ENCODE results near the gene EDEM2.
A peak's percentile ranks its signal among the peaks of the same experiment; 100 is the strongest.
"Not testable (repeated sequence)": the region's sequence is repeated elsewhere in the genome, so short reads cannot be mapped to it uniquely, and the experiment has no call there.

EDEM2 gene, protein sequence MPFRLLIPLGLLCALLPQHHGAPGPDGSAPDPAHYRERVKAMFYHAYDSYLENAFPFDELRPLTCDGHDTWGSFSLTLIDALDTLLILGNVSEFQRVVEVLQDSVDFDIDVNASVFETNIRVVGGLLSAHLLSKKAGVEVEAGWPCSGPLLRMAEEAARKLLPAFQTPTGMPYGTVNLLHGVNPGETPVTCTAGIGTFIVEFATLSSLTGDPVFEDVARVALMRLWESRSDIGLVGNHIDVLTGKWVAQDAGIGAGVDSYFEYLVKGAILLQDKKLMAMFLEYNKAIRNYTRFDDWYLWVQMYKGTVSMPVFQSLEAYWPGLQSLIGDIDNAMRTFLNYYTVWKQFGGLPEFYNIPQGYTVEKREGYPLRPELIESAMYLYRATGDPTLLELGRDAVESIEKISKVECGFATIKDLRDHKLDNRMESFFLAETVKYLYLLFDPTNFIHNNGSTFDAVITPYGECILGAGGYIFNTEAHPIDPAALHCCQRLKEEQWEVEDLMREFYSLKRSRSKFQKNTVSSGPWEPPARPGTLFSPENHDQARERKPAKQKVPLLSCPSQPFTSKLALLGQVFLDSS

DNA sequence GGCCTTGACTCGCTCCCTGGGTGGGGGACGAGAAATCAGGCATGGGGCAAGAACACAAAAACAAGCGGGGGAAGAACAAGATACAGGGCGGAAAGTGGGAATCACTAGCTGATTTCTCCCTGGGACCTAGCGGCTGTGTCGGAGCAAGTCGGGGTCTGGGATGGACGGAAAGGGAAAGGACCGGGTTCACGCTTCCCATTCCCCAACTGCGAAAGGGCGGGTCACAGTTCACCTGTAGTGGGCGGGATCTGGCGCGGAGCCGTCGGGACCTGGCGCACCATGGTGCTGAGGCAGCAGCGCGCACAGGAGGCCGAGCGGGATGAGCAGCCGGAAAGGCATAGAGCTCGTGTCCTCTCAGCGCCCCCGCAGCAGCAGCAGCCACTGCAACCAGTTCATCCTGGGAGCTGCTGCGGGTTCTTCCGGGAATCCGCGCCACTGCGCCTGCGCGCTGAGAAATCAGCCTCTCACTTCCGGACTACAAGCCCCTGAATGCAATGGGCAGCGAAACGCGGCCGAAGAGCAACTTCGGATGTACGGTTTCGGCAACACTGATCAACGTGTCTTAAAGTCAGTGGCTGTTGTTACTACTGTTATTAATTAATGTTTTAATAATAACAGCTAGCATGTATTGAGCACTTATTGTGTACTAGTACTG lies at the start of gene EDEM2:
Gene EDEM2 (minus strand): TSS at position 417 of the 655 bp plus-strand sequence. CDS start 78 bp downstream, at position 339.
- Histone ChIP-seq H3K4me1 (ENCODE audit: control insufficient read depth, insufficient read depth, low read length) (peaks cover 15% of the 10 kb centered on the region), H3K9me3 (ENCODE audit: control insufficient read depth, insufficient read depth, low read depth, low read length) (no peaks in the 10 kb centered on the region), H3K27me3 (ENCODE audit: control insufficient read depth, insufficient read depth, low read length) (no peaks in the 10 kb centered on the region), H3K27ac (ENCODE audit: low read depth, low read length) (peak within 1 kb of the TSS; percentile 42; the same call in 1 of the 2 replicates), H3K9ac (ENCODE audit: low read length) (peak within 1 kb of the TSS; percentile 85), H3K36me3 (ENCODE audit: control insufficient read depth, insufficient read depth, low read length) (peaks cover 22% of the 10 kb centered on the region; the same call in 1 of the 2 replicates), H3K4me3 (ENCODE audit: low read depth, low read length) (peak within 1 kb of the TSS; percentile 99)

DNA sequence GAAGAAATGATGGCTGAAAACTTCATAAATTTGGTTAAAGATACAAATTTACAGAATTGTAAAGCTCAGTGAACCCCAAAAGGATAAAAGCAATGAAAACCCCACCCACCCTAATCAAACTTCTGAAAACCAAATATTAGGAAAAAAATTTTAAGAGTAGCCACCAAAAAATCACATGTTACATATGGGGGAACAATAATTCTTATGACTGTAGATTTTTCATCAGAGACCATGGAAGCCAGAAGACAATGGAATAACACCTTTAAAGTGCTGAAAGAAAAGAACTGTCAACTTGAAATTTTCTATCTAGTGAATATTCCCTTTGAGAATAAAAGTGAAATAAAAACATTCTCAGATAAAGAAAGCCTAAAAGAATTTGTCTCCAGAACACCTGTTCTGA lies 49.2 kb upstream of the EDEM2 start:
- no peaks in the 10 kb centered on the region for H3K36me3 ChIP-seq (ENCODE audit: control insufficient read depth, insufficient read depth, low read length)
- peaks cover 39% of the 10 kb centered on the region for H3K9me3 ChIP-seq (ENCODE audit: control insufficient read depth, insufficient read depth, low read depth, low read length)

DNA sequence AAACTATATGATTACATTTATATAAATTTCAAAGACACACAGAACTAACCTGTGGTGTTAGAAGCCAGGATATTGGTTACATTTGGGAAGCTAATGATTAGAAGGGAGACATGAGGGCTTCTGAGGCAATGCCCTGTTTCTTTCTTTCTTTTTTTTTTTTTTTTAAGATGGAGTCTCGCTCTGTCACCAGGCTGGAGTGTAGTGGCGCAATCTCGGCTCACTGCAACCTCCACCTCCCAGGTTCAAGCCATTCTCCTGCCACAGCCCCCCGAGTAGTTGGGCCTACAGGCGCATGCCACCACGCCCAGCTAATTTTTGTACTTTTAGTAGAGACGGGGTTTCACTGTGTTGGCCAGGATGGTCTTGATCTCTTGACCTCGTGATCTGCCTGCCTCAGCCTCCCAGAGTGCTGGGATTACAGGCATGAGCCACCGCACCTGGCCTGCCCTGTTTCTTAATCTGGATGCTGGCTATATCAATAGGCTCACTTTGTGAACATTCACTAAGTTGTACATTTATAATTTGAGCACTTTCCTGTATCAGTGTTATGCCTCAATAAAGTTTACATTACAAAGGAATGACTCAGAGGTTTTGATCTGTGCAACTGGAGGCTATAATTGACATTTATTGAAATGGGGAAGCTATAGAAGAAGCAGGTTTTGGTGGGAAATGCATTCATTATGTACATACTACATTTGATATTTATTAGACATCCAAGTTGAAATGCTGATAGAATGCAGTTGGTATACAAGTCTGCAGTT lies 46.1 kb upstream of the EDEM2 start:
- not testable (repeated sequence) for H3K27me3 ChIP-seq (ENCODE audit: control insufficient read depth, insufficient read depth, low read length); H3K36me3 ChIP-seq (ENCODE audit: control insufficient read depth, insufficient read depth, low read length); H3K4me1 ChIP-seq (ENCODE audit: control insufficient read depth, insufficient read depth, low read length); H3K4me3 ChIP-seq (ENCODE audit: low read depth, low read length); H3K27ac ChIP-seq (ENCODE audit: low read depth, low read length); H3K9ac ChIP-seq (ENCODE audit: low read length)
- H3K9me3 ChIP-seq (ENCODE audit: control insufficient read depth, insufficient read depth, low read depth, low read length), result peaks cover 32% of the 10 kb centered on the region

More for the DNA sequence above, 49.2 kb upstream of the EDEM2 start:
- H3K9ac ChIP-seq (ENCODE audit: low read length), result no peak overlapping the region
- H3K4me3 ChIP-seq (ENCODE audit: low read depth, low read length), result no peak overlapping the region
- H3K27me3 ChIP-seq (ENCODE audit: control insufficient read depth, insufficient read depth, low read length), result no peaks in the 10 kb centered on the region
- H3K4me1 ChIP-seq (ENCODE audit: control insufficient read depth, insufficient read depth, low read length), result no peaks in the 10 kb centered on the region
- no peak overlapping the region for H3K27ac ChIP-seq (ENCODE audit: low read depth, low read length)

DNA sequence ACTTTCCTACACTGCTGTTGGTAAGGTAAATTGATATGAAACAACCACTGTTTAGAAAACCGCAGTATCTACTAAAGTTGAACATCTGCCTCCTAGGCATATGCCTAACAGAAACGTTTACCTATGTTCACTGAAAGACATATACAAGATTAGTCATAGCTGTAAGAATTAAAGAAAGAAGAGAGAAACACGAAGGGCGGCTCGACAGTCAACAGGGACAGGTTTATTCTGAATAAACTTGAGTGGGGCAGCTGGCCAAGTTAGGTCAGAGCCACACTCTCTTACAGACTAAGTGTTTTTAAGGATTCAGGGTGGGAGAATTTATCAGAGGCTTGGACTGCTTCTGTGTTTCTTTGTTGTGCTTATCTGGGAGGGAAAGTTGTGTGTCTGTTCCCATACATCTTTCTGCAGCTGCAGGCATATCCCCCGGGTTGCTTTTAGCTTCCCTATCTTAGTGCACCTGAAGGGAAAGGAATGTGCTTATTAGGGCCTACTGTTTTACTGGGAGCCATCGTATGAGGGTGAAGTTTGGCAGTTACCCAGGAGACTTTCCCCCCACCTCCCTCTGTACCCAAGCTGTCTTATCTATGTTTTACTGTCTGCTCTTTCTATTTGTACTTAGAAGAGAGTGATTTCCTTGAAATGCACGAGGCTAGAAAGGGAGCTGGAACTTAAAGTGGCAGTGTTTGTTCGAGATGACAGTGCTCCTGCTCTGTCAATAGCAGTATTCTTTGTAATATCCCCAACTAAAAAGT lies 45.2 kb upstream of the EDEM2 start:
- peaks cover 36% of the 10 kb centered on the region for H3K9me3 ChIP-seq (ENCODE audit: control insufficient read depth, insufficient read depth, low read depth, low read length)
- no peaks in the 10 kb centered on the region for H3K36me3 ChIP-seq (ENCODE audit: control insufficient read depth, insufficient read depth, low read length)
- H3K4me1 ChIP-seq (ENCODE audit: control insufficient read depth, insufficient read depth, low read length), result no peaks in the 10 kb centered on the region
- H3K27ac ChIP-seq (ENCODE audit: low read depth, low read length), result no peak overlapping the region
- no peak overlapping the region for H3K9ac ChIP-seq (ENCODE audit: low read length)
- H3K4me3 ChIP-seq (ENCODE audit: low read depth, low read length), result no peak overlapping the region
- H3K27me3 ChIP-seq (ENCODE audit: control insufficient read depth, insufficient read depth, low read length), result no peaks in the 10 kb centered on the region

DNA sequence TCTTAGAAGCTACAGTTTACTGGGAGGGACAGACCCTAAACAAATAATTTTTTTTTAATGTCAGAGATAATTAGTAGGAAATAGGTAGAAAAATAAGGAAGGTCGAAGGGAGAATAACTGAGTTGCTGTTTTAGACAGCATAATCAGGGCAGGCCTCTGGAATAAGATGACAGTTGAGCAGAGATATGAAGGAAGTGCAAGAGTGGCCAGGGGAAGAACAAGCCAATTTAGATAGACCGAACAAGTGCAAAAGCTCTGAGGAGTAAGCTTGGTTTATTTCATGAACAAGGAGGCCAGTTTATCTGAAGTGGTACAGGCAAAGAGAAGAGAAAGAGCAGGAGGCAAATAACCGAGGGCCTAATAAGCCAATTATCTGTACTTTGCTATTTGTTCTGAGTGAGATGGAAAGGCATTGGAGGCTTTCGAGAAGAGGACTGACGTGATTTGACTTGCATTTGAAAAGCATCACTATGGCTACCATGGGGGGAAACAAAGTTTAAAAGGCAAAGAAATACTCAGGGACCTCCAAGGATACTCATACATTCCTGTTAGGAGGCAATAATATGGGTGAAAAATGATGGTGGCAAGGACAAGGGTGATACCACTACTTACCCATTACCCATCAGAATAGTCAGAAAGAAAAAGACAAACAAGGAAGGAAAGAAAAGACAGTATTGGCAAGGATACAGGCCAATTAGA lies 44.4 kb upstream of the EDEM2 start:
- peaks cover 28% of the 10 kb centered on the region for H3K9me3 ChIP-seq (ENCODE audit: control insufficient read depth, insufficient read depth, low read depth, low read length)
- H3K27ac ChIP-seq (ENCODE audit: low read depth, low read length), result no peak overlapping the region
- H3K9ac ChIP-seq (ENCODE audit: low read length), result no peak overlapping the region
- no peaks in the 10 kb centered on the region for H3K4me1 ChIP-seq (ENCODE audit: control insufficient read depth, insufficient read depth, low read length)
- no peaks in the 10 kb centered on the region for H3K27me3 ChIP-seq (ENCODE audit: control insufficient read depth, insufficient read depth, low read length)
- H3K4me3 ChIP-seq (ENCODE audit: low read depth, low read length), result no peak overlapping the region
- H3K36me3 ChIP-seq (ENCODE audit: control insufficient read depth, insufficient read depth, low read length), result no peaks in the 10 kb centered on the region

DNA sequence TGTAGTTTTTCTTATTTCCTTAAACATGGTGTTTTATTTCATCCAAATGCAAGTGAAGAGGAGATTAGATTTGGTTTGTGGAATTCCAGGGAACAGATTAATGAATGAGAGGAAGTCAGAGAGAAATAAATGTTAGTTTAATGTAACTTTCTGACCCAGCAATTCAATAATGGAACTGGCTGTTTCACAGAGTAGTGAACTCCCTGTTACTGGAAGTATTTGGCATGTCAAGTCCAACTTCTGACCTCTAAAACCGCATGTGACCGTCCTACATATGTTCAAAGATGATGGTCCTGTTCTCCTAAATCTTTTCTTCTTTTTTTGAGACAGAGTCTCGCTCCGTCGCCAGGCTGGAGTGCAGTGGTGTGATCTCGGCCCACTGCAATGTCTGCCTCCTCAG lies 43.4 kb upstream of the EDEM2 start:
- H3K27me3 ChIP-seq (ENCODE audit: control insufficient read depth, insufficient read depth, low read length), result no peaks in the 10 kb centered on the region

DNA sequence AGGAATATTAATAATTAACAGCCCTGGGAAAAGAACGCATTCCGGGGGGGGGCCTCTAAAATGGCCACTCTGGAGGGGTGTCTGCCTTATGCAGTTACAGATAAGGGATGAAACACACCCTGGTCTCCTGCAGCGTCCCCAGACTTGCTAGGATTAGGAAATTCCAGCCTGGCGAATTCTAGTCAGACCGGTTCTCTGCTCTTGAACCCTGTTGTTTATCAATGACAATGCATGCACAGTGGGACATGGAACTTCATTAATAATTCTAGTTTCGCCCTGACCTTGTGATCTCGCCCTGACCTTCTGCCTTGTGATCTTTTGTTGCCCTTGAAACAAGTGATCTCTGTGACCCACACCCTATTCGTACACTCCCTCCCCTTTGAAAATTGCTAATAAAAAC lies 42.1 kb upstream of the EDEM2 start:
- H3K4me3 ChIP-seq (ENCODE audit: low read depth, low read length); H3K27me3 ChIP-seq (ENCODE audit: control insufficient read depth, insufficient read depth, low read length); H3K36me3 ChIP-seq (ENCODE audit: control insufficient read depth, insufficient read depth, low read length); H3K27ac ChIP-seq (ENCODE audit: low read depth, low read length); H3K4me1 ChIP-seq (ENCODE audit: control insufficient read depth, insufficient read depth, low read length); H3K9ac ChIP-seq (ENCODE audit: low read length): not testable (repeated sequence)
- H3K9me3 ChIP-seq (ENCODE audit: control insufficient read depth, insufficient read depth, low read depth, low read length), result peaks cover 26% of the 10 kb centered on the region

More for the DNA sequence above, 43.4 kb upstream of the EDEM2 start:
- Histone ChIP-seq H3K27ac (ENCODE audit: low read depth, low read length) (no peak overlapping the region), H3K4me1 (ENCODE audit: control insufficient read depth, insufficient read depth, low read length) (no peaks in the 10 kb centered on the region), H3K4me3 (ENCODE audit: low read depth, low read length) (no peak overlapping the region), H3K36me3 (ENCODE audit: control insufficient read depth, insufficient read depth, low read length) (no peaks in the 10 kb centered on the region), H3K9ac (ENCODE audit: low read length) (no peak overlapping the region), H3K9me3 (ENCODE audit: control insufficient read depth, insufficient read depth, low read depth, low read length) (peaks cover 29% of the 10 kb centered on the region)

DNA sequence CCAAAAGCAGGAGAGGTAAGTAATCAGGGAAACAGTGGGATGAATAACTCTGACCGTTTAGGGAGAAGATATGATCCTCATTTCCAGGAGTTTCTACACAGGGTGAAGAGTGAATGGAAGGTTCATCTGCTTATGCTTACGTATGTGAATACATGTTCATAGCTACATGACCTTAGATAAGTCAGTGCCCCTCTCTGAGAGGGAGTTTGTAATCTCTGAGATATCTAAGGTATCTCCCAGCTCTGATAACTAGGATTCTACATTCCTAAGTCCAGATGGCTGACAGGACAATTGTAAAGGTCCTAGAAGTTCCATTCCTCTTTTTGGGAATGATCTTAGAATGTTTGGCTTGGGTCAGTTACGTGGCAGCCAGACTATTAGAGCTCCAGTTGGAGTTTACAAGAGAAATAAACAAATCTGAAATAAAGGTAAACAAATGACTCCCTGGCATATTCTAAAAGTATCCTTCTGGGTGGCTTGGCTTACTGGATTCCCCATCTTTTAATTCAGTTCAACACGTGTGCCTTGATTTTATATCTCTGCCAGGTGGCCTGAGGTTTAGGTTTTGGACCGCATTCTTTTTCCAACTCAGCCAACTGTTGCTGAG lies 40.6 kb upstream of the EDEM2 start:
- H3K4me1 ChIP-seq (ENCODE audit: control insufficient read depth, insufficient read depth, low read length), result no peaks in the 10 kb centered on the region
- H3K4me3 ChIP-seq (ENCODE audit: low read depth, low read length), result no peak overlapping the region
- H3K9ac ChIP-seq (ENCODE audit: low read length), result no peak overlapping the region
- H3K27ac ChIP-seq (ENCODE audit: low read depth, low read length), result no peak overlapping the region
- H3K36me3 ChIP-seq (ENCODE audit: control insufficient read depth, insufficient read depth, low read length), result no peaks in the 10 kb centered on the region
- peaks cover 26% of the 10 kb centered on the region for H3K9me3 ChIP-seq (ENCODE audit: control insufficient read depth, insufficient read depth, low read depth, low read length)
- H3K27me3 ChIP-seq (ENCODE audit: control insufficient read depth, insufficient read depth, low read length), result no peaks in the 10 kb centered on the region

DNA sequence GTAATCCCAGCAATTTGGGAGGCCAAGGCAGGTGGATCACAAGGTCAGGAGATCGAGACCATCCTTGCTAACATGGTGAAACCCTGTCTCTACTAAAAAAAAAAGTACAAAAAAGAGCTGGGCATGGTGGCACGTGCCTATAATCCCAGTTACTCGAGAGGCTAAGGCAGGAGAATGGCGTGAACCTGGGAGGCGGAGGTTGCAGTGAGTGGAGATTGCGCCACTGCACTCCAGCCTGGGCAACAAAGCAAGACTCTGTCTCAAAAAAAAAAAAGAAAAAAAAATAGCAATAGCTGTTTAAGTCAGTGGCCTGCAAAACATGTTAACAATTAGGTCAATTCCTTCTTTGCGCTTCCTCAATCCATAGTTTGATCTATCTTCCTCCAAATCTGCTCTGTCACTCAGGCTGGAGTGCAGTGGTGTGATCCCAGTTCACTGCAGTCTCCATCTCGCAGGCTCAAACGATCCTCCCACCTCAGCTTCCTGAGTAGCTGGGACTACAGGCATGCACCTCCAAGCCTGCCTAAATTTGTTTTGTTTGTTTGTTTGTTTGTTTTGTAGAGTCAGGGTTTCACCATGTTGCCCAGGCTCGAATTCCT lies 39.7 kb upstream of the EDEM2 start:
- H3K27me3 ChIP-seq (ENCODE audit: control insufficient read depth, insufficient read depth, low read length); H3K4me3 ChIP-seq (ENCODE audit: low read depth, low read length); H3K27ac ChIP-seq (ENCODE audit: low read depth, low read length); H3K9ac ChIP-seq (ENCODE audit: low read length); H3K36me3 ChIP-seq (ENCODE audit: control insufficient read depth, insufficient read depth, low read length); H3K4me1 ChIP-seq (ENCODE audit: control insufficient read depth, insufficient read depth, low read length): not testable (repeated sequence)
- H3K9me3 ChIP-seq (ENCODE audit: control insufficient read depth, insufficient read depth, low read depth, low read length), result peaks cover 26% of the 10 kb centered on the region

Measured in HUES6 (cell line).